Keratinocyte (primary cell): ENCODE results near the gene SELENOP.

Experiments
- EZH2 ChIP-seq: IDR thresholded peaks from one replicate; pipeline ENCODE4 v1.6.1; 2012; ENCODE audit warnings: inconsistent platforms, mild to moderate bottlenecking, low read length, moderate library complexity
- TF ChIP-seq, protein P1 (sequence below), 3 experiments: IDR thresholded peaks in 1 of 3; conservative IDR thresholded peaks in 1 of 3; optimal IDR thresholded peaks in 1 of 3; 2 replicates in 2 of 3; 3 replicates in 1 of 3; pipeline versions ENCODE3 to v1.5.1; 2011; ENCODE audit warnings: low read length in 3 of 3, mild to moderate bottlenecking in 3 of 3, moderate library complexity in 2 of 3, control low read depth in 1 of 3, inconsistent platforms in 1 of 3; ENCODE audit not compliant: insufficient read depth in 2 of 3; ENCODE audit errors: extremely low read depth in 1 of 3

DNA sequence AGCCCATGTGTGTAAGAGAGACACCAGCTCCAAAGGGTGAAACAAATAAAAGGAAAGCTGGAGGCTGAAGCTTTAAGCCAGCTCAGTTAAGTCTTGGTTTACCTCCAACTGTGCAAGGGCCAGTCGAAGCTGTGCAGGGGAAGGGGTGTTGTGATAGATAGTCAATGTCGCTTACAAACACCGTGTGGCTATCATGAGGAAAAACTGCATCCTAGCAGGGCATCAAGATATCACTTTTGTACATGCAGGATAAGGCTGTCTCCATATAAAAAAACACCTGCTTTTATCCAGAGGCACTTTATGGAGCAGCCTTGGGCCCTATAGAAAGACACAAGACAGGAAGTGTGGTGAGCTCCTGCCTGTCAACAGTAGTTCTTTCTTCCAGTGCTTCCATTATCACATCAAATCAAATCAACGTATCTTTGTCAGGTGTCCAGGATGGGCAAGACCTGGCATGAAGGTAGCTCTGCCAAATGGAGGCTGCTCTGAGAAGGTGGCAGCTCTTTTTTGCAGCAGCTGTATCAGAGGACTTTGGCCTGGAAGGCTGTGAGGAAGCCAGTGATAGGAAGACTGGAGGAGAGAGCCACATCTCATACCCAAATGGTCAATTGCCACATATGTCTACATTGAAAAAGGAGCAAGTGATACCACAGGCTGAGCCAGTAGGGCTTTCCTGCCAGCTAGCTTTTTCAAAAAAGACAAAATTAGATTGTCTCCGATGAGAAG is 29.3 kb upstream of the SELENOP start:
- TF ChIP-seq, protein P1, sequence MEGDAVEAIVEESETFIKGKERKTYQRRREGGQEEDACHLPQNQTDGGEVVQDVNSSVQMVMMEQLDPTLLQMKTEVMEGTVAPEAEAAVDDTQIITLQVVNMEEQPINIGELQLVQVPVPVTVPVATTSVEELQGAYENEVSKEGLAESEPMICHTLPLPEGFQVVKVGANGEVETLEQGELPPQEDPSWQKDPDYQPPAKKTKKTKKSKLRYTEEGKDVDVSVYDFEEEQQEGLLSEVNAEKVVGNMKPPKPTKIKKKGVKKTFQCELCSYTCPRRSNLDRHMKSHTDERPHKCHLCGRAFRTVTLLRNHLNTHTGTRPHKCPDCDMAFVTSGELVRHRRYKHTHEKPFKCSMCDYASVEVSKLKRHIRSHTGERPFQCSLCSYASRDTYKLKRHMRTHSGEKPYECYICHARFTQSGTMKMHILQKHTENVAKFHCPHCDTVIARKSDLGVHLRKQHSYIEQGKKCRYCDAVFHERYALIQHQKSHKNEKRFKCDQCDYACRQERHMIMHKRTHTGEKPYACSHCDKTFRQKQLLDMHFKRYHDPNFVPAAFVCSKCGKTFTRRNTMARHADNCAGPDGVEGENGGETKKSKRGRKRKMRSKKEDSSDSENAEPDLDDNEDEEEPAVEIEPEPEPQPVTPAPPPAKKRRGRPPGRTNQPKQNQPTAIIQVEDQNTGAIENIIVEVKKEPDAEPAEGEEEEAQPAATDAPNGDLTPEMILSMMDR (optimal IDR thresholded peaks at IDR 0.05 in 1 of 3, IDR thresholded peaks at IDR 0.05 in 1 of 3, conservative IDR thresholded peaks at IDR 0.05 in 1 of 3; ENCODE audit: extremely low read depth in 1 of 3, insufficient read depth in 2 of 3, low read length in 3 of 3): no peak
- no peak for TF ChIP-seq EZH2
